A673 (cell line): Measurements from ENCODE around the gene BANP. TPM values are rescaled to one million over a fixed set of nuclear protein-coding genes. Genes with fewer than 3 reads are reported as not detected.

Experiments used
- BruUV-seq: library from RNA; stranded (reverse); fragments of 400-500 nt; replicated peaks from 2 replicates; lab custom pipeline; 2021; lab: Mats Ljungman, UMichigan
- CTCF ChIA-PET: fragments of 300-600 bp; sonication (Branson Sonifier 250); formaldehyde crosslinking; loops from one replicate; lab custom pipeline; 2022; ENCODE audit warnings: antibody characterized with exemption; lab: Charles Lee
- POLR2A ChIA-PET: fragments of 300-600 bp; sonication (Branson Sonifier 250); formaldehyde crosslinking; loops from one replicate; lab custom pipeline; 2022; ENCODE audit warnings: antibody characterized with exemption; ENCODE audit not compliant: low non-redundant PET; lab: Charles Lee
- DNase-seq: peaks from one replicate; pipeline ENCODE4 v3.0.0-alpha.2; 2015; ENCODE audit warnings: low spot score
- H3K27ac ChIP-seq: fragments of 200-600 bp; sonication (generic); 2 replicates; pipeline ENCODE4 v1.5.1; 2016; ENCODE audit warnings: mixed run types, low read depth, mild to moderate bottlenecking, mixed read lengths, antibody characterized with exemption, low read length; ENCODE audit not compliant: poor library complexity, severe bottlenecking
- H3K27me3 ChIP-seq: fragments of 200-600 bp; sonication (generic); replicated peaks from 2 replicates; pipeline ENCODE4 v1.6.1; 2017; ENCODE audit warnings: mixed run types, low read depth, mild to moderate bottlenecking, mixed read lengths, antibody characterized with exemption, low read length; ENCODE audit not compliant: insufficient read depth, poor library complexity
- H3K36me3 ChIP-seq: fragments of 200-600 bp; sonication (generic); 2 replicates; pipeline ENCODE4 v1.6.1; 2016; ENCODE audit warnings: mixed run types, mild to moderate bottlenecking, mixed read lengths, antibody characterized with exemption, low read length; ENCODE audit not compliant: insufficient read depth, poor library complexity, severe bottlenecking
- H3K4me1 ChIP-seq: fragments of 200-600 bp; sonication (generic); 2 replicates; pipeline ENCODE4 v1.6.1; 2017; ENCODE audit warnings: mixed run types, mild to moderate bottlenecking, mixed read lengths, antibody characterized with exemption, low read length; ENCODE audit not compliant: insufficient read depth, poor library complexity, severe bottlenecking
- H3K4me3 ChIP-seq: fragments of 200-600 bp; sonication (generic); 2 replicates; pipeline ENCODE4 v1.5.1; 2016; ENCODE audit warnings: low read depth, mixed run types, mild to moderate bottlenecking, mixed read lengths, low read length; ENCODE audit not compliant: poor library complexity, severe bottlenecking
- H3K9me3 ChIP-seq: fragments of 200-600 bp; sonication (generic); 2 replicates; pipeline ENCODE4 v1.6.1; 2016; ENCODE audit warnings: mixed run types, low read depth, mild to moderate bottlenecking, mixed read lengths, antibody characterized with exemption, low read length; ENCODE audit not compliant: poor library complexity, severe bottlenecking
- CTCF ChIP-seq: fragments of 300-800, 200-600 bp; sonication (generic); conservative IDR thresholded peaks from 2 replicates; pipeline ENCODE4 v1.5.1; 2017; ENCODE audit warnings: low read depth, mild to moderate bottlenecking, antibody characterized with exemption, low read length, moderate library complexity, mixed read lengths
- EZH2 ChIP-seq: fragments of 200-600 bp; sonication (generic); IDR thresholded peaks from 2 replicates; pipeline ENCODE4 v1.6.1; 2017; ENCODE audit warnings: borderline replicate concordance, low read depth, mild to moderate bottlenecking, mixed read lengths, antibody characterized with exemption, low read length; ENCODE audit not compliant: poor library complexity, severe bottlenecking
- intact Hi-C: fragments of 100-400 bp; cut with micrococcal nuclease; formaldehyde crosslinking; loops from one replicate; pipeline ENCODE4 v1.10.0; 2022; ENCODE audit not compliant: unreplicated experiment
- total RNA-seq: library from RNA; stranded (reverse); gene quantifications from 2 replicates; pipeline ENCODE4 v1.2.3, GENCODE V29; 2021

Gene BANP
- total RNA-seq, 1 experiment from 2014 or later: 44.3 TPM

- Histone ChIP-seq H3K27me3 (no peaks in the 10 kb centered on the region), H3K4me1 (no peaks in the 10 kb centered on the region), H3K9me3 (no peaks in the 10 kb centered on the region), H3K27ac (no peak overlapping the region), H3K36me3 (no peaks in the 10 kb centered on the region), H3K4me3 (no peak overlapping the region)
- no peak for TF ChIP-seq EZH2
- TF ChIP-seq CTCF: no peak
- DNase-seq: no peak
- POLR2A ChIA-PET: no interaction called here
- CTCF ChIA-PET: interaction anchor here (0.7 kb wide), 1 partner anchor 62 kb away, joined by 6 read pairs; no protein-coding TSS in a partner anchor
- no TSS peak for BruUV-seq
- intact Hi-C loops: no loop called here
Measured at GRCh38 chr16:87914812-87915211, 36.4 kb upstream of the BANP start.

DNA sequence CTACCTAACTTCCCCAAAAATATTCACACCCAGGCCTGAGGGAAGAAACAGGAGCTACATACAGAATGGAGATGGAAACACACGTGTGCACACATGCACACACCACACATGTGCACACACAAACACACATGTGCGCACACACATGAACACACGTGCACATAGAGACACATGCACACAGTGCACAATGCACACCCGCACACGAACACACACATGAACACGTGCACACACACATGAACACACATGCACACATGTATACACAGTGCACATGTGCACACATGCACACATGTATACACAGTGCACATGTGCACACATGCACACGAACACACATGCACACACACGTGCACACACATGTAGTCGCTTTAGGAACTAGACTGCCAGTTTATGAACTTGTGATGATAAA lies 33.7 kb upstream of the BANP start:
- ChIA-PET CTCF (interaction anchor here (0.6 kb wide), 1 partner anchor 46 kb away, joined by 4 read pairs; no protein-coding TSS in a partner anchor), POLR2A (no interaction called here)

GRCh38 chr16:87918338-87918737 lies 32.9 kb upstream of the BANP start:
- Histone ChIP-seq H3K9me3 (no peaks in the 10 kb centered on the region), H3K27ac (no peak overlapping the region), H3K36me3 (no peaks in the 10 kb centered on the region), H3K4me3 (no peak overlapping the region), H3K27me3 (no peaks in the 10 kb centered on the region), H3K4me1 (no peaks in the 10 kb centered on the region)
- ChIA-PET POLR2A (no interaction called here), CTCF (no interaction called here)
- intact Hi-C loops: no loop called here
- BruUV-seq: no TSS peak
- DNase-seq: no peak
- TF ChIP-seq EZH2 (no peak), CTCF (no peak)

More for the DNA sequence above, 33.7 kb upstream of the BANP start:
- no peak for DNase-seq
- Histone ChIP-seq H3K36me3 (no peaks in the 10 kb centered on the region), H3K9me3 (no peaks in the 10 kb centered on the region), H3K4me1 (no peaks in the 10 kb centered on the region), H3K4me3 (no peak overlapping the region), H3K27ac (no peak overlapping the region), H3K27me3 (no peaks in the 10 kb centered on the region)
- intact Hi-C loops: no loop called here
- BruUV-seq: no TSS peak
- no peak for TF ChIP-seq EZH2
- TF ChIP-seq CTCF: no peak
